ENCODE results near the gene SPRED1. TPM values are rescaled to one million over a fixed set of nuclear protein-coding genes. Genes with fewer than 3 reads are reported as not detected.

SPRED1 gene
- total and polyA plus RNA-seq, 9 of the 15 experiments (the other 6 are each of a cell fraction or from before 2014, with no cell fraction given): 2.8 to 17.4 (median 7.9) TPM

- Histone ChIP-seq H2AFZ (ENCODE audit: low read depth, low read length) (no peak overlapping the region), H3K27me3 (ENCODE audit: control insufficient read depth in 2 of 2, insufficient read depth in 2 of 2, low read length in 2 of 2) (no peaks in the 10 kb centered on the region; a peak in 3 of 5 replicates), H3K36me3 (ENCODE audit: control insufficient read depth, insufficient read depth, low read length) (no peaks in the 10 kb centered on the region), H3K9me1 (ENCODE audit: control insufficient read depth, insufficient read depth, low read length) (no peaks in the 10 kb centered on the region), H3K4me2 (ENCODE audit: insufficient read depth, low read length) (no peak overlapping the region), H4K20me1 (replicated peaks; ENCODE audit: control insufficient read depth, insufficient read depth, low read length) (no peaks in the 10 kb centered on the region), H3K9me3 (replicated peaks; ENCODE audit: control insufficient read depth, insufficient read depth, low read depth, low read length) (no peaks in the 10 kb centered on the region), H3K27ac (ENCODE audit: extremely low read depth, low read depth, low read length) (no peak overlapping the region), H3K79me2 (ENCODE audit: control insufficient read depth, insufficient read depth, low read length) (no peaks in the 10 kb centered on the region), H3K9ac (ENCODE audit: insufficient read depth in 1 of 2, low read depth in 2 of 2, low read length in 2 of 2) (no peak overlapping the region), H3K4me3 (no peak overlapping the region), H3K4me1 (replicated peaks in 1 of 2; ENCODE audit: control insufficient read depth in 2 of 2, insufficient read depth in 2 of 2, low read length in 2 of 2) (no peaks in the 10 kb centered on the region)
- ATAC-seq (no peak), FAIRE-seq (no peak), DNase-seq (ENCODE audit: extremely low read depth in 1 of 4, low spot score in 3 of 4) (no peak)
- intact Hi-C loops (cut with micrococcal nuclease) (no loop called here), in situ Hi-C loops (cut with MboI) (no loop called here)
- POLR2A ChIA-PET: no interaction called here
- no TSS peak for BruUV-seq (replicated peaks)
- CTCF ChIA-PET (ENCODE audit: low intra/inter-chr PET ratio): no interaction called here
- TF ChIP-seq TCFL5 (CRISPR knock-in tag; conservative IDR thresholded peaks at IDR 0.05) (no peak), ATF2 (CRISPR knock-in tag; IDR thresholded peaks at IDR 0.05) (no peak), ZNF518B (CRISPR knock-in tag; IDR thresholded peaks at IDR 0.05) (no peak), ZNF444 (CRISPR knock-in tag; IDR thresholded peaks at IDR 0.05) (no peak), MCM3 (IDR thresholded peaks at IDR 0.05) (no peak), SOX6 (IDR thresholded peaks at IDR 0.05) (no peak), GABPB2 (CRISPR knock-in tag; conservative IDR thresholded peaks at IDR 0.05) (no peak), CEBPZ (IDR thresholded peaks at IDR 0.05; ENCODE audit: borderline replicate concordance, low read depth, low read length) (no peak), C11orf30 (IDR thresholded peaks at IDR 0.05; ENCODE audit: low read depth) (no peak), MCM5 (IDR thresholded peaks at IDR 0.05; ENCODE audit: low read depth) (no peak), POLR3G (IDR thresholded peaks at IDR 0.05; ENCODE audit: extremely low read depth, insufficient read length, insufficient replicate concordance) (no peak), ATF6 (CRISPR knock-in tag; IDR thresholded peaks at IDR 0.05) (no peak), YY1 (IDR thresholded peaks at IDR 0.05; ENCODE audit: borderline replicate concordance in 1 of 3, control insufficient read depth in 1 of 3, extremely low read depth in 1 of 3, insufficient read depth in 3 of 3, insufficient read length in 1 of 3, insufficient replicate concordance in 2 of 3, low read depth in 1 of 3, low read length in 2 of 3) (no peak)
Measured at GRCh38 chr15:38374029-38374428, 121.4 kb downstream of the SPRED1 start.
